Smooth muscle cell (in vitro differentiated cells): ENCODE measurements around the gene SRPK2. TPM values are rescaled to one million over a fixed set of nuclear protein-coding genes. Genes with fewer than 3 reads are reported as not detected.

Experiments
- DNase-seq: peaks from one replicate; lab custom pipeline; 2025; ENCODE audit not compliant: unreplicated experiment; lab: John Stamatoyannopoulos, UW
- H2AFZ ChIP-seq: fragments of 200-600 bp; sonication (generic); 2 replicates; pipeline ENCODE4 v1.6.0; 2016; ENCODE audit warnings: antibody characterized with exemption, low read depth, mild to moderate bottlenecking
- H3F3A ChIP-seq: fragments of 200-600 bp; sonication (generic); 2 replicates; pipeline ENCODE4 v1.6.0; 2017; ENCODE audit warnings: antibody characterized with exemption, low read depth
- H3K27ac ChIP-seq: fragments of 200-600 bp; sonication (generic); 2 replicates; pipeline ENCODE4 v1.5.1; 2016; ENCODE audit warnings: low read depth, mild to moderate bottlenecking
- H3K27me3 ChIP-seq: fragments of 200-600 bp; sonication (generic); 2 replicates; pipeline ENCODE4 v1.6.1; 2016; ENCODE audit warnings: low read depth, mild to moderate bottlenecking
- H3K36me3 ChIP-seq: fragments of 200-600 bp; sonication (generic); 2 replicates; pipeline ENCODE4 v1.5.1; 2016; ENCODE audit warnings: low read depth
- H3K4me1 ChIP-seq: fragments of 200-600 bp; sonication (generic); 2 replicates; pipeline ENCODE4 v1.5.1; 2016; ENCODE audit warnings: low read depth
- H3K4me2 ChIP-seq: fragments of 200-600 bp; sonication (generic); 2 replicates; pipeline ENCODE4 v1.6.0; 2016; ENCODE audit warnings: mild to moderate bottlenecking
- H3K4me3 ChIP-seq: fragments of 200-600 bp; sonication (generic); 2 replicates; pipeline ENCODE4 v1.5.1; 2016; ENCODE audit warnings: mild to moderate bottlenecking
- H3K79me2 ChIP-seq: fragments of 200-600 bp; sonication (generic); 2 replicates; pipeline ENCODE4 v1.6.0; 2016; ENCODE audit warnings: low read depth, mild to moderate bottlenecking
- H3K9ac ChIP-seq: fragments of 200-600 bp; sonication (generic); 2 replicates; pipeline ENCODE4 v1.6.0; 2016; ENCODE audit warnings: low read depth
- H3K9me3 ChIP-seq: fragments of 200-600 bp; sonication (generic); replicated peaks from 2 replicates; pipeline ENCODE4 v1.5.1; 2016; ENCODE audit warnings: low read depth
- H4K20me1 ChIP-seq: fragments of 200-600 bp; sonication (generic); 2 replicates; pipeline ENCODE4 v1.6.0; 2016; ENCODE audit warnings: low read depth
- CTCF ChIP-seq: fragments of 200-600 bp; sonication (generic); IDR thresholded peaks from 2 replicates; pipeline ENCODE4 v1.5.1; 2017; ENCODE audit warnings: borderline replicate concordance, mild to moderate bottlenecking, antibody characterized with exemption; ENCODE audit not compliant: insufficient read depth, poor library complexity, severe bottlenecking
- WGBS: methylation state at CpG from one replicate; pipeline ENCODE4 v1.1.7; 2016; ENCODE audit warnings: low lambda C conversion rate; 5-methylcytosine and 5-hydroxymethylcytosine counted together
- polyA plus RNA-seq: library from polyadenylated mRNA; unstranded; fragments of >200 nt; fragmentation: Nextera tagmentation; extraction: Ambion mirVana; gene quantifications from 2 replicates; pipeline ENCODE4 v1.2.1, GENCODE V29; 2016
- total RNA-seq: library from RNA; depleted of rRNA; stranded (reverse); fragments of >200 nt; gene quantifications from 2 replicates; pipeline ENCODE4 v1.2.3, GENCODE V29; 2014

Gene SRPK2
- total and polyA plus RNA-seq, 2 experiments from 2014 or later = 21.9 to 28.0 TPM

- peaks cover 70% of the 10 kb centered on the region for H3K79me2 ChIP-seq
Measured at GRCh38 chr7:105270117-105270516, 118.6 kb downstream of the SRPK2 start.

GRCh38 chr7:105269397-105269796 is 119.3 kb downstream of the SRPK2 start:
- peak overlapping the region; percentile 71 for H3K4me2 ChIP-seq
- peaks cover 67% of the 10 kb centered on the region for H4K20me1 ChIP-seq
- peak overlapping the region; percentile 84 for H3K27ac ChIP-seq
- H3K9ac ChIP-seq = peak overlapping the region; percentile 52
- H3K36me3 ChIP-seq = no peaks in the 10 kb centered on the region
- H3K9me3 ChIP-seq = no peaks in the 10 kb centered on the region
- peaks cover 11% of the 10 kb centered on the region for H3F3A ChIP-seq
- peaks cover 25% of the 10 kb centered on the region for H3K4me1 ChIP-seq
- H3K79me2 ChIP-seq = peaks cover 72% of the 10 kb centered on the region
- peak overlapping the region; percentile 49 for H3K4me3 ChIP-seq
- TF ChIP-seq CTCF = no peak
- no peaks in the 10 kb centered on the region for H3K27me3 ChIP-seq
- H2AFZ ChIP-seq = peak overlapping the region; percentile 6
- no peak for DNase-seq
- WGBS = 17% methylated on average over 3 of the region's 3 CpGs

More at GRCh38 chr7:105270117-105270516, 118.6 kb downstream of the SRPK2 start:
- no peak overlapping the region for H3K9ac ChIP-seq
- H4K20me1 ChIP-seq = peaks cover 69% of the 10 kb centered on the region
- peaks cover 11% of the 10 kb centered on the region for H3F3A ChIP-seq
- no peak overlapping the region for H3K4me2 ChIP-seq
- TF ChIP-seq CTCF = no peak
- H3K4me3 ChIP-seq = no peak overlapping the region
- H3K27ac ChIP-seq = peak overlapping the region; percentile 84
- 90% methylated on average over 4 of the region's 9 CpGs for WGBS
- H3K9me3 ChIP-seq = no peaks in the 10 kb centered on the region
- H3K36me3 ChIP-seq = no peaks in the 10 kb centered on the region
- no peak for DNase-seq
- H3K27me3 ChIP-seq = no peaks in the 10 kb centered on the region
- H2AFZ ChIP-seq = no peak overlapping the region
- peaks cover 25% of the 10 kb centered on the region for H3K4me1 ChIP-seq

- Histone ChIP-seq H4K20me1 (peaks cover 67% of the 10 kb centered on the region), H3K4me1 (peaks cover 25% of the 10 kb centered on the region), H2AFZ (peak overlapping the region; percentile 6), H3K36me3 (no peaks in the 10 kb centered on the region), H3K27ac (peak overlapping the region; percentile 84), H3K27me3 (no peaks in the 10 kb centered on the region), H3K9me3 (no peaks in the 10 kb centered on the region), H3K4me2 (peak overlapping the region; percentile 71), H3K79me2 (peaks cover 73% of the 10 kb centered on the region), H3F3A (peaks cover 11% of the 10 kb centered on the region), H3K4me3 (peak overlapping the region; percentile 49), H3K9ac (peak overlapping the region; percentile 52)
- DNase-seq = no peak
- TF ChIP-seq CTCF = no peak
- 66% methylated on average over 6 of the region's 6 CpGs for WGBS
Measured at GRCh38 chr7:105268511-105269392, 120.0 kb downstream of the SRPK2 start.
